GM18909 (cell line): ENCODE data around the gene VAMP8.
"Not testable (repeated sequence)": the region's sequence is repeated elsewhere in the genome, so short reads cannot be mapped to it uniquely, and the experiment has no call there.

Experiments
- ATAC-seq: cut with Tn5 transposase; IDR thresholded peaks from one replicate; pipeline ENCODE4 v1.9.1; 2021; ENCODE audit warnings: mild to moderate bottlenecking; ENCODE audit not compliant: unreplicated experiment, poor library complexity

Gene VAMP8

DNA sequence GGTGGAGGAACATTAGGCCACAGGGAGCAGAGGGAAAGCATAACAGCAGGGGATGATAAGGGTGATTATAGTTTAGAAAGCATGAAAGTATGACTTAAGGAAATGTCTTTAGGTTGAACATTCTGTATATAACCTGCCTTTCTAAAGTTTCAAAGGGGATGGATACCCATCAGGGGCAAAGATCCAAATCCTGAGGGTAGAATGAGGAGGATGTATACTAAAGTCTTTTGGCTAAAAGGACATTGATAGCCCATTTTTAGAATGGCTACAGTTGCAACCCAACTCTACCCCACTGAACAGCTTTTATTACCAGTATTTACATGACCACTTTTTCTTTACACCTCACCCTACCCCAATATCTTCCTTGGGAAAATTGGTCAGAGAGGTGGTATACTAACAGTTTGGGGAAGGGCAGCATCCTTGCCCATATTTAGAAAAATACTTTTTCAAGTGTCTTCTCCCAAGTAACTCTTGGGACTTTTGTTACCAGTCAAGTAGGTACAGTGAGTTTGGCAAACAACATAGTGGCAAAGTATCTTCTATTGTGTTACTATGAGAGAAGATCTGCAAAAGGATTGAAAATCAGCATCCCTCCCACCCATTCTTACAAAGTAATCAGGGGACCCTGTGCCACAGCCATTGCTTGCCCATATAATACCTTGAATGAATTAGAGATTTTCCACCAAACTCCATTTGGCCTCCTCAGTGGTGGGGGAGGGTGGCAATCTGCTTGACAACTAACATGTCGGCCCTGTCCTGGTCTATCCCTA is 30.1 kb upstream of the VAMP8 start:
- no peak for ATAC-seq

DNA sequence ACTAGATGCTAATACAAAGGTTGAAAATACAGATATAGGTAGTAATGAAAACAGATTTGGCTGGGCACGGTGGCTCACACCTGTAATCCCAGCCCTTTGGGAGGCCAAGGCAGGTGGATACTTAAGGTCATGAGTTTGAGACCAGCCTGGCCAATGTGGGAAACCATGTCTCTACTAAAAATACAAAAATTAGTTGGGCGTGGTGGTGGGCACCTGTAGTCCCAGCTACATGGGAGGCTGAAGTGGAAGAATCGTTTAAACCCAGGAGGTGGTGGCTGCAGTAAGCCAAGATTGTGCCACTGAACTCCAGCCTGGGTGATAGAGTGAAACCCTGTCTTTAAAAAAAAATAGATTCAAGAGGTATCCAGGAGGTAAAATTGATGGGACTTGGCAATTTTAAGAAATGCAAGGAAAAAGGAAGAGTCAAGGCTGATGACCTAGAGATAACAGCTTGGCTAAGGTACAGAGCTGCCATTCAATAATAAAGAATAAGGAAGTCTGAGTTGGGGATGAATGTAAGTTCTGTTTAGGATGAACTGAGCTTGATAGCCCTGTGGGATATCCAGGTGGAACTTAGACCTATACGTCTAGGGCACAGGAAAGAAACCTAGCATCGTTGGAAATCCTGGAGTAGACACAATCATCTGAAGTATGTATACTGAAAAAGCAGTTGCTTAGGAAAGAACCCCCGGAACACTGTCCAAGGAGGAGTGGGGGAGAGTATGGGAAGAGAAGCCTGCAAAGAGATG is 29.4 kb upstream of the VAMP8 start:
- no peak for ATAC-seq

DNA sequence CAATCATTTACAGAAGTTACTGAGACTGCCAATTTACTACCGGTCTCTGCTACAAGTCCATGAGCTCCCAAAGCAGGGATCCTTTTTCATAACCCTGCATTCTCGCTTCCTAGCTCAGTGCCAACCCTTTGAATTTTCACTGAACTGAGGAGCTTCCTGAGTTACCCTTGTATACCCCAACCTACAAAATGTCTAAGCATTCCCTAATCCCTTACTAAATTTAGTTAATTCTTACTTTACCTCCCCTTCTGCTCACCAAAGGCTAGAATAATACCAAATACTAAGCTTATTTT is 28.8 kb upstream of the VAMP8 start:
- ATAC-seq: no peak

DNA sequence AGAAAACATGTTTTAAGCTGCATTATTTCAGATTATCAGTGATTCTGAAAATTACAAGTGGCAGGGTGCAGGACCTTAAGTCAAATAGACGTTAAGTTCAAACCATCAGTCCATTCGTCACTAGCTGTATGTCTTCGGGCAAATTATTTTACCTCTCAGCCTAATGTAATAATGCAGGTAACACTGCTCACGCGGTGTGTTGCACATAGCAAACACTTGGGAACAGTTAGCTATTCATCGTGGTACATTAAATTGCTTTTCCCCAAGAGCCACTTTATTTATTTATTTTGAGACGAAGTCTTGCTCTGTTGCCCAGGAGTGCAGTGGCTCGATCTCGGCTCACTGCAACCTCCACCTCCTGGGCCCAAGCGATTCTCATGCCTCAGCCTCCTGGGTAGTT is 28.3 kb upstream of the VAMP8 start:
- ATAC-seq: no peak

DNA sequence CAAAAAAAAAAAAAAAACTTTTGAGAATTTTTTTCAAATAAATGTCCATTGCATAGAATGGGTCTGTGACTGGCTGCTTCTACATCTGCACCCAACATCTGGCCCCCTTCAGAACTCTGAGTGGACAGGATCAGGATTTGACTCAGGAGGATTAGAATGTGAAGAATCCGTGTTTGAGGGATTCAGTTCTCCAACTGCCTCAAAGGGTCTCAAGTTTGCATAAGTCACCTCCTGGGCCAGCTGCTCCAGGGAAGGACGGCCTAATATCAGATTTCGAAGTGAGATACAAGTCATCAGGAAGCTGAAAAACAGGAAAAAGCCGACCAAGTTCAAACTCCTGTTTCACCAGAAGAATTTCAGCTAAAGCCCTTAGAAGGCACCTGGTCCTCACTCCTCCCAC is 27.6 kb upstream of the VAMP8 start:
- ATAC-seq: no peak

DNA sequence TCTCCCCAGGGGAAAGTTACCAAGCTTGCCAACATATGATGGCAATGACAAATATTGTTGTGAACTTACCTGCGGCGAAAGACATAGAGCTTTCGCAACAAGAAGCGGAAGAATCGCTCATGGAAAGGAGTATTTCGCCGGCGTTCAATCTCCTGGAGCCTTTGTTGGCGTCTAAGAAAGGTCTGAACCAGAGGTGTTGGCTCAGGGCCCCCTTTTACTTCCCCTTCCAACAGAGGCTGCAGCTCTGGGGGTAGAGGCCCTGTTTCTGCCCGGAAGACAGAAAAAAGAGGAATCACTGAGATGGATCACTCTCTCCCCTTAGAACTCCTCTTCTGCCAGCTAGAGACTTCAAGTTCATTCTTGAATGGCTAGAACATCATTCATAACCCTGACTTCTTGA is 26.9 kb upstream of the VAMP8 start:
- ATAC-seq: no peak

DNA sequence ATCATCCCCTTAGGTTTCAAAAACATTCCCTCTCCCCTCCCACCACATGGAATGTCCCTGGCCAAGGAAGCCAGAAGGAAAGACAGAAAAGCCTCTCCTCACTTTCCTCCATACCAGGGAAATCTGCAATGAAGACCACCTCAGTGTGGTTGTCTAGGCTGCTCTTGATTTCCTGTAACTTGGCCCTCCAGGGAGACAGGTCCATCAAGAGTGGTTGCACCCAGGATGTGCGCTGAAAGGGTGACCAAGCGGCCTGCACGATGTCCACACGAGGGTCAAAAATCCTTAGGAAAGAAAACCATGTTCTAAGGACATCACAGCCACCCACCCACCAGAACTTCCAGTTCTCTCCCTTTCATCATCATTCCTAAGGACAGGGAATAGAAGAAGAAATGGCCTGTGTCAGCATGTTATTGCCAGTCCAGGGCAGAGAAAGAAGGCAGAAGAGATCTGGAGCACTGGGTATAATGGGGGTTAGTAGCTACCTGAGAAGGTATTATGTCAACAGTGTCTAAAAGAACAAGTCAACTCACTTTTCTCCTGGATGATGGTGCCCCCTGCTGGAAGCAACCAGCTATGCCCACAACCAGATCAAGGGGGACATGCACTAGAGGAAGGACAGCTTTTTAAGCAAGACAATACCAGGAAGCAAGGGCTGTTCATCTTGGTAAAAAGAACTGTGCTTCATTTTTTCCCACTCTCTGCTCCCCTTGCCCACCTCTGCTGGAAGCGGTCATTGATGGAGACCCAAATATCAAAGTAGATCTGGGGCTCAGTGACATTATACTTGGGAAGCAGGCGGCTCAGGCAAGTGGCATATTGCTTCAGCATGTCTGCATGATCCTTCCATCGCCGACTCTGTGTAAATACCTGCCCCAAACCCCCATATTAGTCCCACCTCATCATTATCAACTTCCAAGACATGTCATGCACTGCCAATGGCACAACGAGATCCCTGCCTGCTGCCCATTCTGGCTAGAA is 25.4 kb upstream of the VAMP8 start:
- ATAC-seq: peak; percentile 81

DNA sequence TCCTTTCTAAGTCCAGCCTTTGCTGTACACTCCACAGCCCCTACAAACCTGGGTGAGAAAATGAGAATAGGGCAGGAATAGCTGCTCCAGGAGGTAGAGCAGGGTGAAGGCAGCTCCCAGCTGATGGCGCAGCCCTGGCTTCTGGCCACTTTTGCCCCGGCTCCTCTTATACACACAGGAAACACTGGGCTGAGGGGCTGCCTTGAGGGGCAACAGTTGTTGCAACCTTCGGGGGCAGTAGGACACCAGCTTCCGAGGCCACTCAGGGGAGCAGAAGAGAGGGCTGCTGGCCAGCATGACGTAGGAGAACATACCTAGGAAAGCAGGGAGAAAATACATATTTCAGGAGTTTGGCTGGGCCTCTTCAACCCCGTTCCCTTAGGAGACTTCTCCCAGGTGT is 24.2 kb upstream of the VAMP8 start:
- no peak for ATAC-seq

DNA sequence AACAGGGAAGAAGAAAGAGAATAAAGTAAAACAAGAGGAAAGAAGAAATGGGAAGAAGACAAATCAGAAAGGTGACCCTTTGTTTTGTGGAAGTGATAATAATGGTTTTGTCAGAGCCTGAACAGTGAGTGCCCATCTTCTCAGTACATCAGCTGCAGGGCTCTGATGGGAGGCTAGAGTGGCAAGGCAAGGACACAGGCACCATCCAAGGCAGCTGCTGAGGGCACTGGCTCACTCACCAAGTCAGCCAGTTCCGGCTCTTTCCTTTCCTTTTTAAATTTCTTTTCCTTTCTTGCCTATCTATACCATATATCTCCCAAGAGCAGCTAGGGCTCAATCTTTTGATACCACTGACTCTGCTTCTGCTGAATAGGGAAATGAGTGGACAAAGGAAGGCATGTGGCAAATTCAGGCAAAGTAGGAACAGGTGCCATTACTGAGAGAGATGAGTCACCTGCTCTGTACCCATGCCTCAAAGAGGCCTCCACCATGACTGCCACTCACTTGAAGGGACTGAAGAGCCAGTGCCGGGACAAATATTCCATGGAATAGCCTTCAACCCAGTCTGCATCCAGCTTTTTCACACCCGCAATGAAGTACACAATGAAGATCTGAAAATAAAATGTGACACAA is 22.3 kb upstream of the VAMP8 start:
- ATAC-seq: no peak

DNA sequence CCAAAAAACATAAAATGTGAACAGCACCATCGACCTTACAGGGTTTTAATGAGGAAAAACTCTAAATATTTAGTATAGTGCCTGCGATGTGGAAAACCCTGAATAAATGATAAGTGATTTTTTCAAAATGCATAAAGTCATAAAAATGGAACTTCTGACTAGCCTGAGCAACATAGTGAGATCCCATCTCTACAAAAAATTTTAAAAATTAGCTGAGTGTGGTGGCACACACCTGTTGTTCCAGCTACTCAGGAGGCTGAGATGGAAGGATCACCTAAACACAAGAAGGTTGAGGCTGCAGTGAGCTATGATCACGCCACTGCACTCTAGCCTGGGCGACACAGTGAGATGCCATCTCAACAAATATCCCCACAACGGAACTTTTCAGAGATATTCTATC is 20.3 kb upstream of the VAMP8 start:
- ATAC-seq: no peak

DNA sequence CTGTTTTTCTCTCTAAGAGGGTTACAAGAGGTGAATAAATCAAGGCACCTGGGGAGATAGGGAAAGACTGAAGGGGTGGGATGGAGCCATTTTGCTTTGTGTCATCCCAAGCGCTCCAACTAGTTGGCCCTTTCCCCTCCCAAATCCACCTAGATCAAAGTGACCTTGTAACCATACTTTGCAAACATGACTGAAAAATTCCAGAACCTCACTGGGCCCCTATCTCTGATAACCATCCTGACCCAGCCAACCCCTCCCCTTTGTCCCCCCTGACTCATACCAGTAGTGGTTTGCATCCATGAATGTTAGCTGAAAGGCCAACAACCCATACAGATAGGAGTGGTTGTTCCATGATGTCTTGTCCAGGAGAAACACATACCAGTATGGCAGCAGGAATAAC is 19.2 kb upstream of the VAMP8 start:
- no peak for ATAC-seq

DNA sequence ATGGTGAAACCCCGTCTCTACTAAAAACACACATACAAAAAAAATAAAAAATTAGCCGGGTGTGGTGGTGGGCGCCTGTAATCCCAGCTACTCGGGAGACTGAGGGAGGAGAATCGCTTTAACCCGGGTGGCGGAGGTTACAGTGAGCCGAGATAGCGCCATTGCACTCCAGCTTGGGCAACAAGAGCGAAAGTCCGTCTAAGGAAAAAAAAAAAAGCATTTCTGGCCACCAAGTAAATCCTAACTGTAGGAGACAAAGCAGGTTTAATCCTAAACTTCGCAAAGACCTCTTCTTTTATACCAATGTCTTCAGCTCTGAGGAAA is 17.0 kb upstream of the VAMP8 start:
- not testable (repeated sequence) for ATAC-seq

DNA sequence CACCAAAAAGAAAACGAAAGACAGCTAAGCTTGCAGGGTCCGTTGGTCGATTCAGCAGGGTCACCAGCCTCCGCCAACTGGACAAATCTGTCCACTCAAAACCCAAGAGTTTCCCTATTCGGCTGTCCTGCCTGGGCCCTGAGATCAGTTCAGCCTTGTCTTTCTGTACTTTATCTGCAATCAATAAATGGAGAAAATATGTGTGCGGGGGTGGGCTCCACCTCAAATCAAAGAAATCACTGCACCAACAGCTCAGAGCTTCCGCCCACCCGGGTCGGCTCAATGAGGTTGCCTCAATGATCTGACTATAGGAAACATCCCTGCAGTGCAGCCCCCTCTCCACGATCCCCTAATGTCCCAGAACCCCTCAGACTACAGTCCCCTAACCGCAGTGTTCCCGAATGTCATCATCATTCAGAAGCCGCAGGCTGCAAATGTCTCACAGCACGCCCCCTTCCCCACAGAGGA is 16.5 kb upstream of the VAMP8 start:
- peak; percentile 17 for ATAC-seq

DNA sequence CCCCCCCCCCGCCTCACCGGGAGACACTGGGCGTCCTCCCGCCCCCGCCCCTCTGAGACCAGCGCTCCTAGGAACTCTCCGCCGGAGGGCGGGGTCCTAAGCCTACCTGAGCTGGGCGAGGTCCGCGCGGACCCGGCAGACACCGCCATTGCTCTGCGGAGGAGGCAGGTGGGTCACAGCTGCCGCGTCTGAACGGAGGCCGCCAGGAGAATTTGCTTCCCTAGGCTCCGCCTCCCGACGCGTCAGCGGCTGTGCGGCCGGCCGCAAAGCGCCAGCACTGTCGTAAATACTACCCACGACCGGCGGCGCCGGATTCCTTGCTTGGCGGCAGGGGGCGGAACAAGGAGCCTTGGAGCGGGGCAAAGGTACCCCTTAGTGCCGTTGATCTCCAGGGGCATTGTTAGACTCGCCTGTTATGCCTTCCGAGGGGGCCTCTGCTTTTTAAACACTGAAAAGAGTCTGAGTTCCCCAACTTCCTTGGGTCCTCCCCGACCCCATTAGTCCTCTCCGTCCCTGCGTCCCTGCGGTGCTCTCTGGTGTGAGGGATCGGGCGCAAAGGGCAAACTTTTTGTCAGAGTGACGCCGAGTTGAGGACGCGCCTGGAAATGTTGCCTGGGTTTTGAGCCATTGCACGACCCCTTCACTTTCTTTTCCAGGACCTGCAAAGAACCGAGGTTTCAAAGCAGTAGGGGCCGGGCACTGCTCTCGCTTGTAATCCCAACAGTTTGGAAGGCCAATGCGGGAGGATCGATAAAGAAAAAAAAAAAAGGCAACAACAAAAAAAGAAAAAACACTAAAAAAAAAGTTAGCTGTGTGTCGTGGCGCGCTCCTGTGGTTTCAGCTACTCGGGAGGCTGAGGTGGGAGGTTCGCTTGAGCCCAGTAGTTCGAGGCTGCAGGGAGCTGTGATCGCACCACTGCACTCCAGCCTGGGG is 15.8 kb upstream of the VAMP8 start, which contains the start of gene GGCX:
Gene GGCX, minus strand, starts transcription at position 214 of the 933 bp plus-strand sequence. Its CDS starts 65 bp downstream, at position 149.
- peak; percentile 91 for ATAC-seq

DNA sequence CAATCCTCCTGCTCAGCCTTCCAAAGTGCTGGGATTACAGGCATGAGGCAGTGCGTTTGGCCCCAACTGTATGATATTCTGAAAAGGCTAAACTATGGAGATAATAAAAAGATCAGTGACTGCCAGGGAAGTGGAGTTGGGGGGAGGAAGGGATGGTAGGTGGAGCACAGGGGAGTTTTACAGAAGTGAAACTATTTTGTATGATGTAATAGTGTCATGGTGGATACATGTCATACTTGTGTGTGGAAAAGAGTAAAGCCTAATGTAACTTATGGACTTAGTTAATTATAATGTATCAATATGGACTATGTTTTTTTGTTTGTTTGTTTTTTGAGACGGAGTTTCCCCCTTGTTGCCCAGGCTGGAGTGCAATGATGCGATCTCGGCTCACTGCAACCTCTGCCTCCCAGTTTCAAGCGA is 13.2 kb upstream of the VAMP8 start:
- no peak for ATAC-seq

DNA sequence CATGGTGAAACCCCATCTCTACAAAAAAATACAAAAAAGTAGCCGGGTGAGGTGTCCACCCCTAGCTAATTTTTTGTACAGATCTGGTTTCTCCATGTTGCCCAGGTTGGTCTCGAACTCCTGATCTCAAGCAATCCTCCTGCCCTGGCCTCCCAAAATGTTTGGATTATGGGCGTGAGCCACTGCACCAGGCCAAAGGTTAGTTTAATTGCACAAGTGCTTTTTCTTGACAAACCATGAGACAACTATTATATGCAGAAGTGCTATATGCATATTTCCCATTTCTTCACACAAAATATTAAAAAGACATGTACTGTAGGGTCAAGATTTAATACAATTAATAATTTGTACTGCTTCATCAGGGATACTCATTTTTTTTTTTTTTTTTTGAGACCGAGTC is 11.1 kb upstream of the VAMP8 start:
- no peak for ATAC-seq

DNA sequence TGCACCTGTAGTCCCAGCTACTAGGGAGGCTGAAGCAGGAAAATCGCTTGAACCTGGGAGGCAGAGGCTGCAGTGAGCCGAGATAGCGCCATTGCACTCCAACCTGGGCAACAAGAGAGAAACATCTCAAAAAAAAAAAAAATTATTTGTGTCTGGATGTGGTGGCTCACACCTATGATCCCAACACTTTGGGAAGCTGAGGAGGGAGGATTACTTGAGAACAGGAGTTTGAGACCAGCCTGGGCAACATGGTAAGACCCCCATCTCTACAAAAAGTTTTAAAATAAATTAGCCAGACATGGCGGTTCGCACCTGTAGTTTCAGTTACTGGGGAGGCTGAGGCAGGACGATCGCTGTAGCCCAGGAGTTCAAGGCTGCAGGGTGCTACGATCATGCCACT is 1.6 kb upstream of the VAMP8 start:
- ATAC-seq: no peak

DNA sequence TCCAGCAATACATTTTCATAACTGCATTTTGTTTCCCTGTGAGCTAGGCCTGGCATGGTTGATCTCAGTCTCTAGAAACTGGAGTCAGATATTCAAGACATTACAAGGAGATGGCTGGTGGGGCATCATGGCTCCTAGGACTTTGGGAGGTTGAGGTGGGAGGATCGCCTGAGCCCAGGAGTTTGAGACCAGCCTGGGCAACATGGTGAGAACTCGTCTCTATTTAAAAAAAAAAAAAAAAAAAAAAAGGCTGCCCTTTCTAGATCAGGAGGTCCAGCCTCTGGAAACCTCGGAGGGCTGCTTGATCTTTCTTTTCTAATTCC is 362 bp upstream of the VAMP8 start:
- ATAC-seq: no peak
